ENCODE results near the gene STING1. TPM values are rescaled to one million over a fixed set of nuclear protein-coding genes. Genes with fewer than 3 reads are reported as not detected.

Gene STING1
- polyA plus RNA-seq, 1 of the 3 experiments (the other 2 are of a cell fraction): 98.4 TPM

DNA sequence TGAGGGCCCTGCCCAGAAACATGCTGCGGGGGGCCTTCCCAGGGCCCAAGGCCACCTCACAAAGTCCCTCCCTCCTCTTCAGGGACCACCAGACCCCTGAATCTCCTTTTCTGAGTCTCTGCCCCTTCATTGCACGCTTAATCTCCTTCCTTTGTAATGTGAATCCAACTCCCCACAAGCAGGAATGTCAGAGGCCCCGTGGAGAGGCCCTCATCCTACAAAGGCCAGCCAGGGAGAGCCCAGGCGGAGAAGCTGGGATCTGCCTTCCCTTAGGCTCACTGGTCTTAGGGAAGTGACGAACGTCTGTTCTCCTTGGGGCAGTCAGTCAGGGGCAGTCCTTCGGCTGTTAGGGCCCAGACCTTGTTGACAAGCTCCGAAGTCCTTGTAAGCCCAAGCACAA, 9.5 kb downstream of the STING1 start (continued):
- TF ChIP-seq EP300 (IDR thresholded peaks at IDR 0.05; ENCODE audit: borderline replicate concordance in 1 of 2, low read depth in 1 of 2, low read length in 1 of 2): no peak
- no peak for TF ChIP-seq ELF1 (IDR thresholded peaks at IDR 0.05)
- TF ChIP-seq GABPA (IDR thresholded peaks at IDR 0.05; ENCODE audit: low read depth): no peak
- TF ChIP-seq SIN3A (IDR thresholded peaks at IDR 0.05; ENCODE audit: borderline replicate concordance, low read depth, low read length): no peak

DNA sequence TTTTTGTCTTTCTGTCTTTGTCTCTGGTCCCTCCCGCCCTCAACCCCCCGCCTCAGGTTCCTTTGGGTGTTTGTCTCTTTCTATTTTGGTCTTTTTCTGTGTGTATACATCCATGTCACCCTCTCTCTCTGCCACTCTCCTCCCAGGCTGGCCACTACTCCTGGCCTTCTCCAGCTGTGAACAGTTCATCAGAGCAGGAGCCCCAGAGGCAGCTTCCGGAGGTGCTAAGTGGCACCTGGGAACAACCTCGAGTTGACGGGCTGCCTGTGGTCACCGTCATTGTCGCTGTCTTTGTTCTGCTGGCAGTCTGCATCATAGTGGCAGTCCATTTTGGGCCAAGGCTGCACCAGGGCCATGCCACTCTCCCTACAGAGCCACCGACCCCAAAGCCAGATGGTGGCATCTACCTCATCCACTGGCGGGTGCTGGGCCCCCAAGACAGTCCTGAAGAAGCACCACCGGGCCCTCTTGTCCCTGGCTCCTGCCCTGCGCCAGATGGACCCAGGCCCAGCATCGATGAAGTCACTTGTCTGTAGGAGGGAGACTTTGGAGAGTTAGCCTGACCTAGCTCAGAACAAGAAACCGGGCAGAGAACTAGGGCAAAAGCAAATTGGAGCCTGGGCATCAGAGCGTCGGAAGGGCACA, 10.1 kb downstream of the STING1 start:
- ChIA-PET CTCF (interaction anchor here (1.4 kb wide), 1 partner anchor 45 kb away, joined by 3 read pairs; no protein-coding TSS in a partner anchor), POLR2A (no interaction called here)
- H3K27me3 ChIP-seq (ENCODE audit: insufficient read depth): no peaks in the 10 kb centered on the region
- peaks cover 3 to 8% of the 10 kb centered on the region in 2 experiments; a peak in 2 of 4 replicates for H3K4me1 ChIP-seq (ENCODE audit: control insufficient read depth in 1 of 2, insufficient read depth in 2 of 2, low read depth in 1 of 2, low read length in 1 of 2)
- H3F3A ChIP-seq (replicated peaks; ENCODE audit: insufficient read depth): peaks cover 5% of the 10 kb centered on the region
- TF ChIP-seq CHD2 (IDR thresholded peaks at IDR 0.05; ENCODE audit: low read length, partially characterized antibody) (no peak), EP300 (IDR thresholded peaks at IDR 0.05; ENCODE audit: borderline replicate concordance in 1 of 2, low read depth in 1 of 2, low read length in 1 of 2) (no peak), NFIC (IDR thresholded peaks at IDR 0.05; ENCODE audit: borderline replicate concordance) (no peak), TAF1 (IDR thresholded peaks at IDR 0.05; ENCODE audit: borderline replicate concordance, low read depth, low read length) (no peak), RXRA (IDR thresholded peaks at IDR 0.05; ENCODE audit: borderline replicate concordance, low read depth) (no peak), ELF1 (IDR thresholded peaks at IDR 0.05) (no peak), RCOR1 (IDR thresholded peaks at IDR 0.05; ENCODE audit: low read length) (no peak), SIN3A (IDR thresholded peaks at IDR 0.05; ENCODE audit: borderline replicate concordance, low read depth, low read length) (no peak)
- TF ChIP-seq, protein P1, sequence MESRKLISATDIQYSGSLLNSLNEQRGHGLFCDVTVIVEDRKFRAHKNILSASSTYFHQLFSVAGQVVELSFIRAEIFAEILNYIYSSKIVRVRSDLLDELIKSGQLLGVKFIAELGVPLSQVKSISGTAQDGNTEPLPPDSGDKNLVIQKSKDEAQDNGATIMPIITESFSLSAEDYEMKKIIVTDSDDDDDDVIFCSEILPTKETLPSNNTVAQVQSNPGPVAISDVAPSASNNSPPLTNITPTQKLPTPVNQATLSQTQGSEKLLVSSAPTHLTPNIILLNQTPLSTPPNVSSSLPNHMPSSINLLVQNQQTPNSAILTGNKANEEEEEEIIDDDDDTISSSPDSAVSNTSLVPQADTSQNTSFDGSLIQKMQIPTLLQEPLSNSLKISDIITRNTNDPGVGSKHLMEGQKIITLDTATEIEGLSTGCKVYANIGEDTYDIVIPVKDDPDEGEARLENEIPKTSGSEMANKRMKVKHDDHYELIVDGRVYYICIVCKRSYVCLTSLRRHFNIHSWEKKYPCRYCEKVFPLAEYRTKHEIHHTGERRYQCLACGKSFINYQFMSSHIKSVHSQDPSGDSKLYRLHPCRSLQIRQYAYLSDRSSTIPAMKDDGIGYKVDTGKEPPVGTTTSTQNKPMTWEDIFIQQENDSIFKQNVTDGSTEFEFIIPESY (IDR thresholded peaks at IDR 0.05; ENCODE audit: borderline replicate concordance, low read depth): no peak
- TF ChIP-seq, protein P2, sequence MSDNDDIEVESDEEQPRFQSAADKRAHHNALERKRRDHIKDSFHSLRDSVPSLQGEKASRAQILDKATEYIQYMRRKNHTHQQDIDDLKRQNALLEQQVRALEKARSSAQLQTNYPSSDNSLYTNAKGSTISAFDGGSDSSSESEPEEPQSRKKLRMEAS (IDR thresholded peaks at IDR 0.05; ENCODE audit: low read depth): no peak
- H2AFZ ChIP-seq (ENCODE audit: low read depth): no peak overlapping the region
- no peaks in the 10 kb centered on the region for H3K9me3 ChIP-seq
- H3K4me2 ChIP-seq: no peak overlapping the region
- no peaks in the 10 kb centered on the region for H4K20me1 ChIP-seq (ENCODE audit: insufficient read depth)
- H3K9me2 ChIP-seq: no peaks in the 10 kb centered on the region
- no peak overlapping the region for H3K27ac ChIP-seq (ENCODE audit: low read depth in 2 of 2, low read length in 1 of 2)
- peaks cover 0 to 17% of the 10 kb centered on the region in 2 experiments for H3K36me3 ChIP-seq (replicated peaks in 1 of 2; ENCODE audit: control insufficient read depth in 1 of 2, insufficient read depth in 2 of 2, low read length in 1 of 2)
- WGBS (ENCODE audit: low lambda C conversion rate): 90% methylated on average over 15 of the region's 15 CpGs
- H3K9ac ChIP-seq: no peak overlapping the region
- H3K79me2 ChIP-seq (ENCODE audit: insufficient read depth): peaks cover under 1% of the 10 kb centered on the region; the same call in 1 of the 2 replicates
- no peak overlapping the region for H3K4me3 ChIP-seq (ENCODE audit: low read depth in 2 of 2, low read length in 1 of 2)
- no peak for DNase-seq

DNA sequence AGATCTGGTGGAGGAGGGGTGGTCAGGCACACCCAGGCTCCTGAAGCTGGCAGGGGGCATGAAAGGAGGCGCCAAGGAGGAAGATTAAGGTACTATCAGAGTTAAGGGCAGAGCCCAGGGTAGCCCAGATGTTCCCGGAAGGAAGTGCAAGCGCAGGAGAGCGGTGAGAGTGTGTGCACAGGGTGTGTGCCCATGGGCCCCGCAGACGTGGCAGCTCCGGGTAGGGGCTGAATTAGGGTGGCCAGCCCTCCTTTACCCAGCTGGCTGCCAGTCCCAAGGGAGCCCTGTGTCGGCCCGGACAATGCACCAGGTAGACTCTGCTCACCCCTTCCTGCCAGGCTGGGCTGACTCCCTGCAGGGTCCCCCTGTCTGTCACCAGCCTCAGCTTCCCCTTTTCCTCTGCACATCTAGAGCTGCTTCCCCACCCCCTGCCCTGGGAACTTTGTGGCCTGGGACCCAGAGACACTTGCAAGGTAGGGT, 11.7 kb downstream of the STING1 start, which contains the start of gene SMIM33:
Gene SMIM33, plus strand, starts transcription at position 184 of the 480 bp plus-strand sequence. Its CDS starts 118 bp downstream, at position 302.
- Histone ChIP-seq H3K79me2 (ENCODE audit: insufficient read depth) (no peaks in the 10 kb centered on the region), H3K27me3 (ENCODE audit: insufficient read depth) (no peaks in the 10 kb centered on the region), H3K9me2 (no peaks in the 10 kb centered on the region), H3K27ac (ENCODE audit: low read depth in 2 of 2, low read length in 1 of 2) (no peak within 1 kb of the TSS), H4K20me1 (ENCODE audit: insufficient read depth) (no peaks in the 10 kb centered on the region), H3K9me3 (no peaks in the 10 kb centered on the region), H3K4me3 (ENCODE audit: low read depth in 2 of 2, low read length in 1 of 2) (no peak within 1 kb of the TSS), H3K9ac (no peak within 1 kb of the TSS), H3K4me2 (no peak within 1 kb of the TSS), H3F3A (replicated peaks; ENCODE audit: insufficient read depth) (peaks cover under 1% of the 10 kb centered on the region), H3K4me1 (ENCODE audit: control insufficient read depth in 1 of 2, insufficient read depth in 2 of 2, low read depth in 1 of 2, low read length in 1 of 2) (peaks cover 3 to 8% of the 10 kb centered on the region in 2 experiments; a peak in 2 of 4 replicates), H3K36me3 (replicated peaks in 1 of 2; ENCODE audit: control insufficient read depth in 1 of 2, insufficient read depth in 2 of 2, low read length in 1 of 2) (peaks cover 0 to 6% of the 10 kb centered on the region in 2 experiments), H2AFZ (ENCODE audit: low read depth) (no peak within 1 kb of the TSS)
- DNase-seq: no peak
- POLR2A ChIA-PET: no interaction called here
- 77% methylated on average over 4 of the region's 9 CpGs for WGBS (ENCODE audit: low lambda C conversion rate)
- CTCF ChIA-PET: interaction anchor here (1.0 kb wide), 1 partner anchor 49 kb away, joined by 5 read pairs; no protein-coding TSS in a partner anchor
- TF ChIP-seq EP300 (IDR thresholded peaks at IDR 0.05; ENCODE audit: borderline replicate concordance in 1 of 2, low read depth in 1 of 2, low read length in 1 of 2): no peak
- TF ChIP-seq TAF1 (IDR thresholded peaks at IDR 0.05; ENCODE audit: borderline replicate concordance, low read depth, low read length): no peak
- no peak for TF ChIP-seq EZH2phosphoT487 (IDR thresholded peaks at IDR 0.05; ENCODE audit: borderline replicate concordance, low read depth)
- no peak for TF ChIP-seq RXRA (IDR thresholded peaks at IDR 0.05; ENCODE audit: borderline replicate concordance, low read depth)
- no peak for TF ChIP-seq YY1 (IDR thresholded peaks at IDR 0.05; ENCODE audit: low read depth)
- TF ChIP-seq, protein P2 (IDR thresholded peaks at IDR 0.05; ENCODE audit: low read depth): no peak
- TF ChIP-seq SMC3 (IDR thresholded peaks at IDR 0.05; ENCODE audit: low read depth, low read length): no peak
- TF ChIP-seq FOXM1 (IDR thresholded peaks at IDR 0.05; ENCODE audit: low read depth): no peak
- TF ChIP-seq, protein P3, sequence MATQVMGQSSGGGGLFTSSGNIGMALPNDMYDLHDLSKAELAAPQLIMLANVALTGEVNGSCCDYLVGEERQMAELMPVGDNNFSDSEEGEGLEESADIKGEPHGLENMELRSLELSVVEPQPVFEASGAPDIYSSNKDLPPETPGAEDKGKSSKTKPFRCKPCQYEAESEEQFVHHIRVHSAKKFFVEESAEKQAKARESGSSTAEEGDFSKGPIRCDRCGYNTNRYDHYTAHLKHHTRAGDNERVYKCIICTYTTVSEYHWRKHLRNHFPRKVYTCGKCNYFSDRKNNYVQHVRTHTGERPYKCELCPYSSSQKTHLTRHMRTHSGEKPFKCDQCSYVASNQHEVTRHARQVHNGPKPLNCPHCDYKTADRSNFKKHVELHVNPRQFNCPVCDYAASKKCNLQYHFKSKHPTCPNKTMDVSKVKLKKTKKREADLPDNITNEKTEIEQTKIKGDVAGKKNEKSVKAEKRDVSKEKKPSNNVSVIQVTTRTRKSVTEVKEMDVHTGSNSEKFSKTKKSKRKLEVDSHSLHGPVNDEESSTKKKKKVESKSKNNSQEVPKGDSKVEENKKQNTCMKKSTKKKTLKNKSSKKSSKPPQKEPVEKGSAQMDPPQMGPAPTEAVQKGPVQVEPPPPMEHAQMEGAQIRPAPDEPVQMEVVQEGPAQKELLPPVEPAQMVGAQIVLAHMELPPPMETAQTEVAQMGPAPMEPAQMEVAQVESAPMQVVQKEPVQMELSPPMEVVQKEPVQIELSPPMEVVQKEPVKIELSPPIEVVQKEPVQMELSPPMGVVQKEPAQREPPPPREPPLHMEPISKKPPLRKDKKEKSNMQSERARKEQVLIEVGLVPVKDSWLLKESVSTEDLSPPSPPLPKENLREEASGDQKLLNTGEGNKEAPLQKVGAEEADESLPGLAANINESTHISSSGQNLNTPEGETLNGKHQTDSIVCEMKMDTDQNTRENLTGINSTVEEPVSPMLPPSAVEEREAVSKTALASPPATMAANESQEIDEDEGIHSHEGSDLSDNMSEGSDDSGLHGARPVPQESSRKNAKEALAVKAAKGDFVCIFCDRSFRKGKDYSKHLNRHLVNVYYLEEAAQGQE (IDR thresholded peaks at IDR 0.05; ENCODE audit: low read depth, low read length): no peak
- no peak for TF ChIP-seq SIN3A (IDR thresholded peaks at IDR 0.05; ENCODE audit: borderline replicate concordance, low read depth, low read length)
